T47D (cell line): ENCODE data around the gene CYTH3.
A peak's percentile ranks its signal among the peaks of the same experiment; 100 is the strongest.

Experiments
- DNase-seq, 2 experiments: peaks; one replicate each; pipeline versions ENCODE4 v3.0.0 to v3.0.0-alpha.2; 2011 to 2012; ENCODE audit warnings: low read depth in 1 of 2, low spot score in 1 of 2
- JUND ChIP-seq: IDR thresholded peaks from 2 replicates; pipeline ENCODE4 v1.6.1; 2012; ENCODE audit warnings: low read depth
- in situ Hi-C: cut with HindIII; loops from 2 replicates; pipeline ENCODE4 v1.10.0; 2016; ENCODE audit warnings: low sequenced_read_pairs, low pct_unique_long_range_greater_than_20kb

Gene CYTH3

DNA sequence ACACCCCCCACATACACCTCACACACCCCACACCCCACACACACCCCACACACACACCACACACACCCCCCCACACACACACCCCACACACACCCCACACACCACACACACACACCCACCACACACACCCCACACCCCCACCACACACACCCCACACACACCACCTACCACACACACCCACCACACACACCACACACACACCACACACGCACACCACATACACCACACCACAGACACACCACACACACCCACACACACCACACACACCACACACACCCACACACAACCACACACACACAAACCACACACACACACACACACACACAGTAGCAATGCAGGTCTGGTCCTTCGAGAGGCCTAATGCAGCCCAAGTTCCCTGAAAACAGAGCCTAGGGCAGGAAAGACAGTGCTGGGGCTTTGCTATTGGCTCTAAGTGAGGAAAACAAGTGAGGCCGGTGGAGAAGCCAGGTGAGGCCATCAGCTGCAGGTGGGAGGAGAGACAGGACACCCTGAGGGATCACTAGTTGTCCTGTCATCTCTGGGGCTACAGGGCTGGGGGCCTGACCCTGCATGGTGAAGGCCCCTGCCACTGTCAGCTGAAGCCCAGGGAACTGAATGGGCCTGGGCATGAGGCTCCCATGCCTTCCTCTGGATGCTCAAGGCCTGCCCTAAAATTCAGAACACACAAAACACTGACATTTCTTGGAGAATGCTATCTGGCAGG, 92.6 kb downstream of the CYTH3 start:
- no peak for DNase-seq
- in situ Hi-C loops = no loop called here
- TF ChIP-seq JUND = no peak

DNA sequence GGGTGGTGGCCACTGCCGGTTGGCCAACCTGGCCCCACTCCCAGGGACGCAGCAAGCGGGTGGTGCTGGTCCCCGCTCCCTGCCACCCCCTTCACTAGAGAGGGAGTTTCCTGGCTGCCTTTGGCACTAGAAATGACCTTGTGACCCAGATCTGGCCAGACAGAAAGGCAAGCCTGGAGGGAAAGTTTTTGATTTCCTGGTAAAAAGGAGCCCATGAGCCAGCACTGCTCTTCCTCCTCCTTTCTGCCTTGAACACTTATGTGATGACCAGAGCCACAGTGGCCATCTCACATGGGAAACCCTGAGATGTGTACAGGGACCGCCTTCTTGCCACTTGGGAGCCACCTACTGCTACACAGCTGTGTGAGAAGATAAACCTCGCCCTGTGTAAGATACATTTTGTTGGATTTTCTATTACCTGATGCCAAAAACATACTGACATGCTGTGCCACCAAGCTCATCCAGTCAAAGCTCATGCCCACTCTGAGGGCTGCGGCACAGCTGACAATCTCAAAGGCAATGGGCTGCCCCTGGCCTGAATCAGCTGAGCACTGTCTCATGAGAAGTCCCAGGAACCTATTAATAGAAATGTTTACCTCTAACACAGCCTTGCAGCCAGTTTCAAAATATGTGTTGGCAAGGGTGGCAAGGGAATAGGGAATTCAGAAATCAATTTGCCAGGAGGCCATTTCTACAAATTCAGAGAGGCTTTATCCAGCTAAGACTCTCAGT, 94.0 kb downstream of the CYTH3 start:
- in situ Hi-C loops = no loop called here
- no peak for TF ChIP-seq JUND
- DNase-seq = no peak

DNA sequence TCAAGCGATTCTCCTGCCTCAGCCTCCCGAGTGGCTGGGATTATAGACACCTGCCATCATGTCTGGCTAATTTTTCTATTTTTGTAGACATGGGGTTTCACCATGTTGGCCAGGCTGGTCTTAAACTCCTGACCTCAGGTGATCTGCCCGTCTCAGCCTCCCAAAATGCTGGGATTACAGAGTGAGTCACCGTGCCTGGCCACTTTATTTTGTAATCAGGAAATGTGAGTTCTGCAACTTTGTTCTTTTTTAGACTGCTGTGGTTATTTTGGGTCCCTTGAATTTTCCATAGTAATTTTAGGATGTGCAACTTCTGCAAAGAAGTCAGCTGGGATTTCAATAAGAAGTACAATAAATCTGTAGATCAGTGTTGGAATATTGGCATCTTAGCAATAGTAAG, 96.8 kb downstream of the CYTH3 start:
- DNase-seq = no peak
- TF ChIP-seq JUND = no peak
- in situ Hi-C loops = no loop called here

DNA sequence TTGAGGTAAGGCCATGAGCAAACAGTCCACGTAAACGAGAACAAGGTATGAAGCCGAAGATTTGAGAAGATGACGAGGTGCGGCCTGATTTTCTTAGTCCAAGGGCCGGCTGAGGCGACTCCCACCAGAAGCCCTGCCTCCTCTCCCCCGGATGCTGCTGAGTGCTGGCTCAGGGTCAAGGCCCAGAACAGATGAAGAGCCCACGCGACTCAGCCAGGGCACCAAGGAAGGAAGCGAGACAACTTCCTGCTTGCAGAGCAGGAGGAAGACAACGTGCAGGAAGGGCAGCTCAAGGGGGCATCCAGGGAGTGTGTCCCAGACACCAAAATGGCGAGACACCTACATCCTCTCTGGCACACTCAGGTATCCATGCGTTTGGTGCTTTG, 99.5 kb downstream of the CYTH3 start:
- in situ Hi-C loops = no loop called here
- no peak for DNase-seq
- no peak for TF ChIP-seq JUND

GRCh38 chr7:6172224-6172909, 100.1 kb downstream of the CYTH3 start:
- in situ Hi-C loops = no loop called here
- no peak for TF ChIP-seq JUND
- no peak for DNase-seq

GRCh38 chr7:6171532-6172223, 100.7 kb downstream of the CYTH3 start:
- TF ChIP-seq JUND = no peak
- in situ Hi-C loops = no loop called here
- DNase-seq = no peak

GRCh38 chr7:6170571-6171531, 101.6 kb downstream of the CYTH3 start:
- no peak for TF ChIP-seq JUND
- in situ Hi-C loops = no loop called here
- DNase-seq = no peak

DNA sequence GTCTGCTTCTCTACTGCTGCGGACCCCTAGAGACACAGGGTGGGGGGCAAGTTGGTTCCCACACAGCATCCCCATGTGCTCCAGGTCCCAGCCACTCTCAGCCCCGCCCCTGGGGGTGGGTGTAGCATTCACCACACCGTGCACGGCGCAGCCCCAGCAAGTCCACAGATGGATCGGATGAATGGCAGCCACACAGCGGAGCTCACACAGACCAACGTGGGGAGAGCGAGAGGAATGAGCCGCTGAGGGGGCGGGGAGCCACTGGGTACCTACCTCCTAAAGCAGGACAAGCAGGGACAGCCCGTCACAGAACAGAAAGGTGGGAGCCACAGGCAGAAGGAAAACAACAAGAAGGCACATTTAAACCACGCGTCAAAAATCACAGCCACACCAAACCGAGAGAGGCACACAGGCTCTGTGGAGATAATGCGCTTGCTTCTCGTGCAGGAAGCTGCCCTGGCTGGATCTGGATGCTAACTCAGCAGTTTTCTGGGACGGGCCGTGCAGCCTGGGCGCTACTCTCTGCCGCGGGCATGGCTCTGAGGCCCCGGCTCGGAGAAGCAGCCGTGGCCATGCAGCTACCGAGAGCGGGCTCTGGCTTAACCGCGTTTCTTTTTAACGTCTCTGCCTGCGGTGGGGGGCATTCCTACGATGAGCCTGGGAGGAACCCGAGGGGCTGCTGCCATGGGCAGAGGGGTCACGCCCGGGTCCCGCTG, 102.5 kb downstream of the CYTH3 start:
- TF ChIP-seq JUND = no peak
- DNase-seq = no peak
- in situ Hi-C loops = no loop called here

DNA sequence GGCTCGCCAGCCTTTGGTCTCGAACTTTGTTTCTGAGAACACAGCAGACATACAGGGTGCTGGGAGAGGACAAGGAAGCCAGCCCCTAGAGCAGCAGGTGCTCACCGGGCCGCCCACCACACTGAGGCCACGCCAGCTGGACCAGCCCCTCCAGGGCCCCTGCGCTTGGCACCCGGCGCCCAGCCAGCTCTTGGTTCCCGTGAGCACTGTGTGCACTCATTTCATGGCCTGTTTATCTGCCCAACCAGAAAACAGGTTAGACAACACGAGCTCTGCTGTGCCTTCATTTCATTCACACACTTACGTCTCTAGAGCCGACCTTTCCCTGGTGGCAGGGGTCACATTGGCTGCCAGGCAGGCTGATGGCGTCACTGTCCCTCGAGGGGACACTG, 104.0 kb downstream of the CYTH3 start:
- in situ Hi-C loops = no loop called here
- TF ChIP-seq JUND = no peak
- peak; percentile 59 to 65 for DNase-seq

DNA sequence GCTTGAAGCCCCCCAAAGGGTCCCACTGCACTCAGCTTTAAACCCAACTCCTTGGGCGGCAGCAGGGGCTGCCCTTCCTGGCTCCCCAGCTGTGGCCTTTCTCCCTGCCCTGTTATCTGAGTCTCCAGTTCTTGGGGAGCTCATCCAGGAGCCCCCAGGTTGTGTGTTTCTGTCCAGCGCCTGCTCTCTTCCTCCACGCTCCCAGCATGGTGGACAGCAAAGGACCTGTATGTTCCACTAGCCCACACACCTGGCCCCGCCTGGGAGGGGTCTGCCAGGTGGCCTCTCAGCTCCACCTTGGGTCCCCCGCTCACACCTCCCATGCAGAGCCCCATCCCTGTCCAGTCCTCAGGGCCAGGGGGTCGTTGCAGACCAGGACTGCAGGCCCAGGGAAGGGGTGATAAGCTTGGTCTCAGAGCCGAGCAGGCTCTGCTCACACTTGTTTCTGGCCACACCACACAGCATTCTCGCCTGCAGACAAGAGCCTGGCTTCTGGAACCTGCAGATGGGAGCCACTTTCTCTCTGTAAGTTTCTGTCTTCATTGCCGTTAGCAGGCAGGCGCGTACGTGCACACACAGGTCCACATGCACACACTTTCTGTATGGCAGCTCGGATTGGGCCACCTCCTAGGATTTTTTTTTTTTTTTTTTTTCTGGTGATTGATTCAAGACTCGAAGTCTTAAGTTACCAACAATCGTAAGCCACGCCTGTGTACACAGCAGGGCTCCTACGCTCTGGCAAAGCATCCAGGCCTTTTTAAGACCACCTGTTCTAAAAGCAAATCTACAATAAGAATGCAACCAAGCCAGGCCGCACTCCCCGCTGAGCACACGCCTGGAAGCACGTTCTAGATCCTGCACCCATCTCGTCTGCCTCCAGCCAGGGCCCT, 104.6 kb downstream of the CYTH3 start:
- in situ Hi-C loops = no loop called here
- DNase-seq = no peak
- no peak for TF ChIP-seq JUND

DNA sequence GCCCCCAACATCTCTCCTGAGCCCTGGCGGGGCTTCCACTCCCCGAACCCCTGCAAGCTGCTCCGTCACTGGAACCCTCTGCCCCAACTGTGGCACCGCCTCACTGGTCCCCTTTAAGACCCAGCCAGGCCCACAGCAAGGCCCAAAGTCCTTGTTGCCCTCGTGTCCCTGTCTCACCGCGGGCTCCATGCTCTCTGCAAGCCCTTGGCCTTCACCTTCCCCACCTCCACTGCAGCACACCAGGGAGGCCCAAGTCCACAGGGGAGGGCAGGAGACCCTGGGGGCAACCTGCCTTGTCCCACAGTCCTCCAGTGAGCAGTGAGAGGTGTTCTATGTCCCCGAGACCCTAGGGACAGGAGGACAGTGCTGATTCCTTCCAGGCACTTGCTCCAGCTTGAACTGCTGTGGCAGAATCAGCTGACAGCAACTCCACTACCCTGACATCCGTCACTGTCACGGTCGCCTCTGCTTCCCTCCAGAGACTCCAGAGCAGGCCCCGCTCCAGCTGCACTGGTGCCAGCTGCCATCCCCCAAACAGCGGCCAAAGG, 105.3 kb downstream of the CYTH3 start:
- in situ Hi-C loops = no loop called here
- TF ChIP-seq JUND = no peak
- DNase-seq = no peak
